GM12892 (cell line): Measurements from ENCODE around the gene TSPAN9.

Experiments
- DNase-seq: peaks from one replicate; pipeline ENCODE4 v3.0.0; 2011; ENCODE audit not compliant: insufficient read length
- FAIRE-seq: peaks from 2 replicates; lab custom pipeline; 2011; peaks lifted over from hg19 to GRCh38; lab: Jason Lieb, UNC
- POLR2A ChIP-seq: IDR thresholded peaks from 2 replicates; pipeline ENCODE4 v1.6.1; 2011; ENCODE audit warnings: low read depth, low read length, control low read depth
- POLR2AphosphoS5 ChIP-seq: IDR thresholded peaks from 2 replicates; pipeline ENCODE4 v1.6.1; 2011; ENCODE audit warnings: low read depth, low read length, control low read depth
- TAF1 ChIP-seq: IDR thresholded peaks from 2 replicates; pipeline ENCODE4 v1.6.1; 2011; ENCODE audit warnings: low read depth, mild to moderate bottlenecking, control low read depth, low read length, borderline replicate concordance

Gene TSPAN9

DNA sequence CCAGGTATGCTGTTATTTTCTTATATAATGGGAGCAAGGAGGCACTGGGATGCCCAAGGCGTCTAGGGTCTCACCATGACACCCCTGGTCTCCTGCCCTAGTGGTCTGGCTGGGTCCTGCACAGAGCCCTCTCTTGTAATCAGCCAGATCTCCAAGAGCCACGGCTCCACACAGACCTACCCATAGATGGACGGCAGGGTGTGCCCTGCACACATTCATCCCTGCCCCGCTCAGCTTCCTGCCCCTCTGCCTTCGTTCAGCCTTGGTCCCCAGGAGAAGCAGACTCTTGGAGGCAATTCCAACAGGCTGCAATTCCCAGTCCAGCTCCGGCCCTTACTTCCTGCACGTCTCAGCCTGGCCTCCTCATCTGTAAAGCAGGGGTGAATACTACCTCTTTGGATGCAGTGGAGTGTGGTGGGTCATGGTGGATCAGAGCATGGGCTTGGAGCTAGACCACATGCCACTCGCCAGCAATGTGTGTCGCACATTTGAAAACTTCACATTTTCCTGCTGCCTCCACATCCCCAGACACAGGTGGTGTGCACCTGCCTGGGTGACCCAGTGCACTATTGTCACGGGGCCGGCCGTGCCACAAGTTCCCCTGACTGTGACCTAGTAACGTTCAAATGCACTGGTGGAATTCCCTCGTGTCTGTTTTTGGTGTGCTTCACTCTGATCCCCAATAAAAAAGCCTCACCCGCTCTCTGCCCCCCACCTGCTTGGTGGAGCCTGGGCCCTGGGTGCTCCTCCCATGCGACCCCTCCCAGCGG is 242.7 kb downstream of the TSPAN9 start:
- DNase-seq: no peak
- no peak for FAIRE-seq
- TF ChIP-seq POLR2AphosphoS5 (no peak), TAF1 (no peak), POLR2A (no peak)

DNA sequence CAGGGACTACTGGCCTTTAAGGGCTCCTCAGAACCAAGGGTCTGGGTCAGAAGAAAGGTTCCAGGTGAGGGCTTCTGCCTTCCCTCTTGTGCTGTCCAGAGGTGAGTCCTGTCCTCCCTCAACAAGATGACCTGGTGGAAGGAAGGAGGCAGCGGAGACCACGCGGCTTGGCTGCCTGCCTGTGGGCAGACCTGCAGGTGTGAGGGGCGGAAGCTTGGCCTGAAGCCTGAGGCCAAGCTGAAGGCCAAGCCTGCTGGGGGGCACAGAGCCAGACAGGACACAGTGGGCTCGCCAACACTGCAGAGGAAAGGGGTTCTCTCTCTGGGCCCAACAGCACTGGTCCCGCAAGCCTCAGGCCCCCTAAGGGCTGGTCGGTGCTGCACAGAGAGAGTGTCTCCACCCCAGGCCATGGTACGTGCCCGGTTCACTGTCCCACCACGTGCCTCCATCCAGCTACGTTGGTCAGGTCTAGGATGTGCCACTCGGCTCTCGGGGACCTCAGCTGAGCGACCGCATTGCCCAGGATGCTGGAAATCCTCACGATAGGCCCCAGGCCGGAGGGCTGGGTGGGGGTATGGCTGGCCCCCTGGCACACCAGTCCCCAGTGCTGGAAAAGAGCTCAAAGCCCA is 243.8 kb downstream of the TSPAN9 start:
- FAIRE-seq: no peak
- no peak for DNase-seq
- no peak for TF ChIP-seq POLR2A
- TF ChIP-seq TAF1: no peak
- TF ChIP-seq POLR2AphosphoS5: no peak

DNA sequence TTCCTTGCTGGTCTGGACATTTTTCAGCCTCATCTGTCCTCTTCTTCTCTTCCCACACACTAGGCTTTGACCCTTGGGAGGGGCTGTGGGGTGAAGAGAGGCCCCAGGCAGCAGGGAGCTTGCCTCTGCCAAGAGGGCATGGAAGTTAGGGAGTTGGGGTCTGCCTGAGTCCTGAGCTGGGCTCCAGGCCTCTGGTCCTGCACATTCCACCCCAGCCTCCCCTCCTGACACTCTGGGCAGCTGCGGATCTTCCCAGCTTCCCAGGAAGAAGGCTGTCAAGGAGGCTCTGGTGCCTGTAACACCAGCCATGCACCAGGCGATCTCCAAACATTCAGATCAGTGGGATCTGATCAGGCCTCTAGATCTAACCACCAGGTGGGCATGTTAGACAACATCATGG is 244.7 kb downstream of the TSPAN9 start:
- TF ChIP-seq POLR2AphosphoS5 (no peak), TAF1 (no peak), POLR2A (no peak)
- FAIRE-seq: no peak
- DNase-seq: no peak

DNA sequence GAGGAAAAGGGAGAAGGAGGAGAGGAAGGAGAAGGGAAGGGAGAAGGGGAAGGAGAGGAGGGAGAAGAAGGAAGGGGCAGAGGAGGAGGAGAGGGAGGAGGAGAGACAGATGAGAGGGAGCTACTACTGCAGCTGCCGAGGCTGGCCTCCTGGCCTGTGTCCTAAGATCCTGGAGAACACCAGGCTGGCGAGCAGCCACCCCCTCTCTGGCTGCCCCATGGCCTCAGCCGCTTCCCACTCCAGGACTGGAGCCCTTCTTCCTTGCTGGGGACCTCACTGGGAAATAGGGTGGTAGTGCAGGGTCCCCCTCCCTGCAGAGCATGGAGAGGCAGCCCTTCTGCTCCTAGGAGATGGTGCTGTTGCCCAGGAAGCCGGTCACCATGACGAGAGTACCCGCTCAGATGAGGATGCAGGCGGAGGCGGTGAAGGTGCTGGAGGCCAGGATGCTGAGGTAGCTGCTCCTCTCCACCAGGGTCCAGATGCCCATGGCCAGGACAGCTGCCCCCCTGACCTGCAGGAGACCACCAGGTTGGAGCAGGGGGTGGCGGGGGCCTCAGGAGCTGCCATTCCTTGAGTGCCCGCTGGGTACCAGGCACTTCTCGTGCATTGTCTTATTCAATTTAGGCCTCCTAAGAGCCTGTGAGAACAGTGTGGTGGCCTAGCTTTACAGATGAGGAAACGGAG is 246.0 kb downstream of the TSPAN9 start:
- DNase-seq (no peak), FAIRE-seq (no peak)
- TF ChIP-seq POLR2AphosphoS5 (no peak), TAF1 (no peak), POLR2A (no peak)

DNA sequence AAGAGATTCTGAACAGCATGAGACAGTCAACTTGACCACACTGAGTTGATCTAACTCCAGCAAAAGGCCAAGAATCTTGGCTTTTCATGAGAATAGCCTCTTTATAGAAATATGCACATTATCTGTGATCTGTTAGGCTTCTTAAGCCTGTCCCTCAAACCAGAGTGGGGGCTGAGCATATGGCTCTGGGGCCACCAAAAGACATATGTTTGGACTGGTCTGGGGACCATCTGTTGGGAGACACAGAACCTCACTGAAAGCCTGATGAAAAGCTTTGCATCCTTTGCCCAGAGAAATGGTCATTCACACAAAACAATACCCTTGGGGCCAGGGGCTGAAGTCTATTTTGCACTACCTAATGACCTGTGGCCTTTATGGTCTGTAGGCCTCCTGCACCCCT is 248.6 kb downstream of the TSPAN9 start:
- TF ChIP-seq POLR2AphosphoS5 (no peak), TAF1 (no peak), POLR2A (no peak)
- DNase-seq (no peak), FAIRE-seq (no peak)

DNA sequence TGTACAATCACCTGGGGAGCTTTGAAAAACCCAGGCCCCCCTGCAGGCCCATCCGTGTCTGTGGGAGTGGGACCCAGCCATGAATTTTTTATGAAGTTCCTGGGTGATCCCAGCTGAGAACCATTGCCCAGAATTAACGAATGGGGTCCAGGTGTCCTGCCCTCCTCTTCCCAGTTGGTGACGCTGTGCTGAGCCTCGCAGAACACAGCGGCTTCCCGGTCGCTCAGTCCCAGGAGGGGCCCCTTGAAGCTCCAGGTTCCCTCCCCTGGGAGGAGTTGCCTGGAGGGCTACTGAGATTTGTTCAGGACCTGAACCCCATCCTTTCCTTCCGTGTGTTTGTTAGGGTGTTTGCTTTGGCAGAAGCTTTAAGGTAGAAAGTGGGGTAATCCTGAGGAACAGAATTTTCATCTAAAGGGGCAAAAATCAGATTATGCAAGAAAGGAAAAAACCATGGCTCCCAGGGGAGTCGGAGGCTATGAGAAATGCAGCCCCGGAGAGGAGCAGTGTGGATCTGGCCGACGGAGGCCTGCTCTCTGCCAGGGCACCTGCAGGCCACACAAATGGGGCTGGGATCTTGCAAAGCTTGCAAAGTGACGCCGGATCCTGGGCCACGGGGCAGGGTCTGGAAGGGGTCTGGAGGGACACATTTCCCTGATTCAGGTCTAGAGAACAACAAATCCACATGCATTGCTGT is 249.1 kb downstream of the TSPAN9 start:
- FAIRE-seq: no peak
- TF ChIP-seq POLR2A: no peak
- no peak for TF ChIP-seq POLR2AphosphoS5
- TF ChIP-seq TAF1: no peak

DNA sequence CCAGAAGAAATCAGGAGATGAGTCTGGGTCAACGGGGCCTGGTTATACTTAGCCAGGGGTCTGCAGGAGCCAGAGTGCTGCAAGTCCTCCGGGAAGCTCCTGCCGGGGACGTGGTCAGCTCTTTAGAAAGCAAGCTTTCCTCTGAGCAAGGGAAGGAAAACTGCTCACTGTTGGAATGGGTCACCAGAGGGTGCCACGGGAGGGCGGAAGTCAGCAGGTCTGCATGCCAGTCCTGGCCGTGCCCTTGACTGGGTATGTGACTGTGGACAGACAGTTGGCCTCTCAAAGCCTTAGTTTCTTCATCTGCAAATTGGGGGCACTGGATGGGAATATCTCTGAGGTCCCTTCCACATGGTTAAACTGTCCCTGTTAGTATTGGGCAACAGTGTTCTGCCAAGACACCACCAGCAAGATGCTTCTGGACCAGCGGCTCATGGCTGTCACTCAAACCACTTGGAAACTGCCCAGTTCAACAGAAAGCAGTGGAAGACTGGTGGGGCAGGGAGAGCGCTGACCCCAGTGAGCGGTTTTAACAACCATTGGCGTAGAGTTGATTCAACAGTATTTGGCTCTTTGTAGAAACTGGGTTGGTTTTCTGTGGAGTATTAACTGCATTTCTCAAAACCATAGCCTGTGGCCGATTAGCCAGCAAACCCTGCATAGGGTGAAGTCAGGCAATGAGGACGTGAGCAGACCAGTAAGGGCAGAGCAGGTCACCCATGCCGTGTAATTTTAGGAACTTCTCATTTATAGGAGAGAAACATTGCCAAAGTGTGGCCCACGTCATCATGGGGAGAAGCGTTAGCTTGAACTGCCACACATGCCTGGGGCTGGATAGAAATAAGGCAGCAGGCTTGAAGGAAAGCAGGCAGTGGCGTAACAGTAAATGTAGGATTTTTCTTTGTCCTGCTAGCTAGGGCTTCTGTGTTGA is 249.9 kb downstream of the TSPAN9 start:
- DNase-seq: no peak
- FAIRE-seq: no peak

More for the DNA sequence above, 249.1 kb downstream of the TSPAN9 start:
- DNase-seq: no peak

DNA sequence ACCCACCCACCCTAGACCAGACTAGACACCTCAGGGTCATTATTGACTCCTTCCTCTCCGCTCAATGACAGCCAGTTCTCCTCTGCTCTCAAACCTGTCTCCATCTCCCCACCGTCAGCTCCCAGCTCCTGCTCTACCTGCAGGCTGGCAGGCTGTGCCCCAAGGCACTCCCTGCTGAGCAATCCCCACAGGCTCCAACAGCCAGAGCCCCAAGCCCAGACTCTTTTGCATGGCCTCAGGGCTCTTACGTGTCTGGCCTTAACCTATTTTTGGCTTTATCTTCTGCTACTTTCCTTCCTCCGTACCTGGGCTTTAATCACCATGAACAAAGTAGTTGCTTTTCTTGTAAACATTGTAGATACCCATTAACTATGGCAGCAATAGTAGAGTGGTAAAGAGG is 250.9 kb downstream of the TSPAN9 start:
- no peak for FAIRE-seq
- TF ChIP-seq POLR2A (no peak), TAF1 (no peak), POLR2AphosphoS5 (no peak)
- no peak for DNase-seq

More for the DNA sequence above, 249.9 kb downstream of the TSPAN9 start:
- TF ChIP-seq POLR2AphosphoS5: no peak
- TF ChIP-seq POLR2A: no peak
- TF ChIP-seq TAF1: no peak

DNA sequence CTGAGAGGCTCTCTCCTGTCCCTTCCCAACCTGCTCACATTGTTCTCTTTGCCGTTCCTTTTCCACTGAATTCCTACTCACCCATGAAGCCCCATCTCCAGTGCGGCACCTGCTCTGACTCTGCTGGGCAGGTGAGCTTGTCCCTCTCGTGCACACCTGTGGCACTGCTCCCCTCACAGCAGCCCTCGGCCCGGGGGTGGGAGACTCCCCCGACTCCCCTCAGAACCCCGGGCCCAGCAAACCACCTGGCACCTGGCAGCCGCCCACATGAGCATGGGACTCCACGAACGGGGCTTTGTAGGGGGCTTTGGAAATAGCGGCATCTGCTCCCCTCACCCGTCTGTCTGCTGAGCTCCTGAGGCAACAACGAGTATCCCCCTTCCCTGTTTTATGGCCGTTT is 251.4 kb downstream of the TSPAN9 start:
- DNase-seq (no peak), FAIRE-seq (no peak)
- no peak for TF ChIP-seq TAF1
- TF ChIP-seq POLR2A: no peak
- no peak for TF ChIP-seq POLR2AphosphoS5

DNA sequence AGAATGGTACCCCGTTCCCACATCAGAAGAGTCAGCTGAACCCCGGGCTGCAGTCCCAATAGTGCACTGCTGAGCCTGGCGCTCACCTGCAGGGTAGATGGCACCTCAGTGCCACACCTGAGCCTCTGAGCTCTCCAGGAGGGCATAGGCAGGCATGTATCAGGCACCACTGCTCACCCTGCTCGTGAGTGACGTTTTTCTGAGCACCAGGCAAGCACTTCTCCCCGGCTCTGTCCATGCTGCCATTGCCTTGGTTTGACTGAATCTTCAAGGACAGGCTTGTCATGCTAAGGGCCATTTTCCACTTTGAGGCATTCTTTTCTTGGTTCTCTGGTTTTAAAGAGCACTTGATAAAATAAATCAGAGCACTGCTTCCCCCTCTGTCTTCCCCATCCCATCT is 252.2 kb downstream of the TSPAN9 start:
- DNase-seq: no peak
- no peak for TF ChIP-seq POLR2A
- no peak for TF ChIP-seq TAF1
- no peak for TF ChIP-seq POLR2AphosphoS5
- no peak for FAIRE-seq
